Heart right ventricle (tissue), 16 donors: Measurements from ENCODE around the gene LIF. TPM values are rescaled to one million over a fixed set of nuclear protein-coding genes. Genes with fewer than 3 reads are reported as not detected.
A peak's percentile ranks its signal among the peaks of the same experiment; 100 is the strongest.

Experiments used
- ATAC-seq, 8 donors: fragments of 200-7000 bp; cut with Tn5 transposase; one replicate each; pipeline ENCODE4 v1.9.1; 2020; ENCODE audit warnings: mild to moderate bottlenecking in 8 of 8, moderate library complexity in 8 of 8, moderate number of reproducible peaks in 1 of 8
- DNase-seq, 2 donors: peaks; one replicate each; pipeline ENCODE4 v3.0.0-alpha.2; 2020
- H3K27ac ChIP-seq, 10 donors: fragments of 200-600 bp; sonication (generic) in 2 of 10; one replicate each; pipeline versions ENCODE4 v1.5.0 to v1.8.0; 2020 to 2022; ENCODE audit warnings: mild to moderate bottlenecking in 3 of 10
- H3K27me3 ChIP-seq, 7 donors: fragments of 200-600 bp; one replicate each; pipeline ENCODE4 v1.8.0; 2021 to 2022; ENCODE audit warnings: mild to moderate bottlenecking in 2 of 7
- H3K36me3 ChIP-seq, 9 donors: fragments of 200-600 bp; sonication (generic) in 1 of 9; one replicate each; pipeline versions ENCODE4 v1.5.0 to v1.8.0; 2020 to 2022; ENCODE audit warnings: mild to moderate bottlenecking in 2 of 9
- H3K4me1 ChIP-seq, 9 donors: fragments of 200-600 bp; sonication (generic) in 1 of 9; one replicate each; pipeline versions ENCODE4 v1.5.0 to v1.8.0; 2020 to 2022; ENCODE audit warnings: mild to moderate bottlenecking in 4 of 9
- H3K4me3 ChIP-seq, 10 donors: fragments of 200-600 bp; sonication (generic) in 2 of 10; one replicate each; pipeline versions ENCODE4 v1.5.0 to v1.8.0; 2020 to 2022; ENCODE audit warnings: mild to moderate bottlenecking in 7 of 10, moderate library complexity in 2 of 10
- H3K9me3 ChIP-seq, 11 donors: fragments of 200-600 bp in 10 of 11; sonication (generic) in 2 of 11; one replicate each; pipeline versions ENCODE4 v1.5.0 to v1.8.0; 2013 to 2022; ENCODE audit warnings: mild to moderate bottlenecking in 2 of 11, control low read depth in 1 of 11, moderate library complexity in 1 of 11
- WGBS, 2 donors: extraction: QIAGEN DNeasy Blood & Tissue Kit; methylation state at CpG; one replicate each; pipeline ENCODE4 v1.1.7; 2013; ENCODE audit warnings: inconsistent platforms in 1 of 2; 5-methylcytosine and 5-hydroxymethylcytosine counted together
- intact Hi-C, 10 donors: fragments of 100-400 bp; cut with DNase I; formaldehyde crosslinking; loops; one replicate each; pipeline versions ENCODE4 v1.11.1 to v1.14.2; 2022
- polyA plus RNA-seq, 2 donors: library from polyadenylated mRNA; stranded (reverse); fragments of 200-250 nt; gene quantifications; one replicate each; pipeline ENCODE4 v1.2.3, GENCODE V29; 2013
- total RNA-seq, 10 donors: library from RNA; stranded (reverse); fragmentation: NEBNext Ultra II Directional in 3 of 10; extraction: Animal tissue kit (Norgen Biotek cat#: 25700) in 3 of 10; gene quantifications; one replicate each; pipeline versions ENCODE4 v1.2.1 to v1.2.4, GENCODE V29; 2021 to 2023
- TF ChIP-seq, protein P1 (sequence below), 9 donors: fragments of 200-600 bp; sonication (generic) in 2 of 9; IDR thresholded peaks; one replicate each; pipeline versions ENCODE4 v1.5.0 to v1.8.0; 2021 to 2022; ENCODE audit warnings: antibody characterized with exemption in 9 of 9, mild to moderate bottlenecking in 5 of 9, moderate library complexity in 1 of 9
- donor health status: Arrhythmogenic right ventricular cardiomyopathy.
- donor health status: ischemic (EF 13 %, LVEDD 7.1; RV severe dilation, severe dysfunction).
- donor health status: healthy with polysubstance abuse.
- donor health status: DM: no; HTN: yes; CAD: no.
- donor health status: DM: no; HTN: no; CAD: no.
- donor health status: ischemic (EF 25% LVEDD 6.9; RV normal size, moderate dysfunction).
- donor health status: ischemic (EF 25% LVEDD 5.7; RV mildly dilated, moderate dysfunction).
- donor health status: healthy.
- donor health status: DM: yes; HTN: yes; CAD: no.
- donor health status: Ischemic cardiomyopathy.
- donor health status: ischemic (EF 35%, LVEDD 5.7; RV mildly dilated, moderate dysfunction).
- donor health status: nonischemic (EF 11% LVEDD 7.7; RV severe dilation, severe dysfunction).
- donor health status: DM: yes; HTN: yes; CAD: no.
- donor health status: PGD.
- donor health status: ischemic (EF 29% LVEDD 5.4; RV normal size, mild dysfunction).
- donor health status: nonischemic (EF 23%, LVEDD 6.1; RV moderate dilation, normal function).

Gene LIF
- total and polyA plus RNA-seq, 12 donors: 0.17 to 8.8 (median 0.53) TPM

DNA sequence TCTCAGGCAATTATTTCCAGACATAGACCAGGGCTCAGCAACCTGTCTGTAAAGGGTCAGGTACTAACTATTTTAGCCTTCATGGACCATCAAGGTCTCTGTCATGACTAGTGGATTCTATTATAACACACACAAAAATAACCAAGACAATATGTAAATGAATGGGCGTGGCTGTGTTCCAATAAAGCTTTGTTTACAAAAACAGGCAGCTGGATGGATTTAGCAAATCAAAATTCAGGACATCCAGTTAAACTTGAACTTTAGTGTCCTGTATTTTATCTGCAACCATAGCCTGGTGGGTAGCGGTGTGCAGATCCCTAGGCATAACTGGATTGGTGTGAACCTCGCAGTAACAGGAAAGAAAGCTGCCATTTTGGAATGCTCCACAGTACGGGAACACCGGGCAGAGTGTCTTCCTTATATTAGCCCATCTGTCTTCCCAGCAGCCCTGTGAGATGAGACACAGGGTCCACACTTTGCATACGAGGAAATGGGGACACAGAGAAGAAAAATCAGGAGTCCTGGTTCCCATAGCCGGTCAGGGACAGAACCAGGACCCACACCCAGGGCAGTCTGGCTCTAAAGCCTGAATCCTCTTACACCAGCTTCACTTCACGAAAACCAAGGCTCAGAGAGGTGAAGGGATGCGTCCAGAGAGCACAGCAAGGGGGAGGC lies 15.6 kb downstream of the LIF start:
- ATAC-seq: no peak
- intact Hi-C loops: no loop called here
- DNase-seq: no peak
- TF ChIP-seq, protein P1, sequence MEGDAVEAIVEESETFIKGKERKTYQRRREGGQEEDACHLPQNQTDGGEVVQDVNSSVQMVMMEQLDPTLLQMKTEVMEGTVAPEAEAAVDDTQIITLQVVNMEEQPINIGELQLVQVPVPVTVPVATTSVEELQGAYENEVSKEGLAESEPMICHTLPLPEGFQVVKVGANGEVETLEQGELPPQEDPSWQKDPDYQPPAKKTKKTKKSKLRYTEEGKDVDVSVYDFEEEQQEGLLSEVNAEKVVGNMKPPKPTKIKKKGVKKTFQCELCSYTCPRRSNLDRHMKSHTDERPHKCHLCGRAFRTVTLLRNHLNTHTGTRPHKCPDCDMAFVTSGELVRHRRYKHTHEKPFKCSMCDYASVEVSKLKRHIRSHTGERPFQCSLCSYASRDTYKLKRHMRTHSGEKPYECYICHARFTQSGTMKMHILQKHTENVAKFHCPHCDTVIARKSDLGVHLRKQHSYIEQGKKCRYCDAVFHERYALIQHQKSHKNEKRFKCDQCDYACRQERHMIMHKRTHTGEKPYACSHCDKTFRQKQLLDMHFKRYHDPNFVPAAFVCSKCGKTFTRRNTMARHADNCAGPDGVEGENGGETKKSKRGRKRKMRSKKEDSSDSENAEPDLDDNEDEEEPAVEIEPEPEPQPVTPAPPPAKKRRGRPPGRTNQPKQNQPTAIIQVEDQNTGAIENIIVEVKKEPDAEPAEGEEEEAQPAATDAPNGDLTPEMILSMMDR (IDR thresholded peaks at IDR 0.05): no peak
- no peaks in the 10 kb centered on the region for H3K36me3 ChIP-seq
- H3K9me3 ChIP-seq: no peaks in the 10 kb centered on the region
- peaks cover 0 to 79% (median 57%) of the 10 kb centered on the region in 7 donors for H3K27me3 ChIP-seq
- H3K4me3 ChIP-seq: no peak overlapping the region
- peaks cover 0 to 6% (median 0%) of the 10 kb centered on the region in 9 donors for H3K4me1 ChIP-seq
- peak overlapping the region in 1 of 10 donors; percentile 0 for H3K27ac ChIP-seq
- WGBS, 2 donors: 85% methylated on average over 9 of the region's 9 CpGs

DNA sequence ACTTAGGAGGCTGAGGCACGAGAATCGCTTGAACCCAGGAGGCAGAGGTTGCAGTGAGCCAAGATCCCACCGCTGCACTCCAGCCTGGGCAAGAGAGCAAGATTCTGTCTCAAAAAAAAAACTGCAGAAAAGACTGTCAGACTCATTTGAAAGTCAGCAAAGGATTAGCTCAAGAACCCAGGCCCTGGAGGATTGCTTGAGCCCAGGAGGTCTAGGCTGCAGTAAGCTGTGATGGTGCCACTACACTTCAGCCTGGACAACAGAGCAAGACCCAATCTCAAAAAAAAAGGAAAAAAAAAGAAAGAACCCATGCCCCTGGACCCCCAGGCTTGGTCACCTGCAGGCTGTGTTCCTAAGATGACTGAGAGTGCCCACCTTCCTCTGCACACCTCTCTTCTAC lies 16.2 kb downstream of the LIF start:
- Histone ChIP-seq H3K4me3 (no peak overlapping the region), H3K36me3 (no peaks in the 10 kb centered on the region), H3K4me1 (no peaks in the 10 kb centered on the region), H3K9me3 (no peaks in the 10 kb centered on the region), H3K27me3 (peaks cover 0 to 85% (median 55%) of the 10 kb centered on the region in 7 donors), H3K27ac (no peak overlapping the region)
- ATAC-seq: no peak
- TF ChIP-seq, protein P1 (IDR thresholded peaks at IDR 0.05): no peak
- 90 to 93% methylated on average over 3 of the region's 3 CpGs for WGBS, 2 donors
- intact Hi-C loops: no loop called here
- no peak for DNase-seq

DNA sequence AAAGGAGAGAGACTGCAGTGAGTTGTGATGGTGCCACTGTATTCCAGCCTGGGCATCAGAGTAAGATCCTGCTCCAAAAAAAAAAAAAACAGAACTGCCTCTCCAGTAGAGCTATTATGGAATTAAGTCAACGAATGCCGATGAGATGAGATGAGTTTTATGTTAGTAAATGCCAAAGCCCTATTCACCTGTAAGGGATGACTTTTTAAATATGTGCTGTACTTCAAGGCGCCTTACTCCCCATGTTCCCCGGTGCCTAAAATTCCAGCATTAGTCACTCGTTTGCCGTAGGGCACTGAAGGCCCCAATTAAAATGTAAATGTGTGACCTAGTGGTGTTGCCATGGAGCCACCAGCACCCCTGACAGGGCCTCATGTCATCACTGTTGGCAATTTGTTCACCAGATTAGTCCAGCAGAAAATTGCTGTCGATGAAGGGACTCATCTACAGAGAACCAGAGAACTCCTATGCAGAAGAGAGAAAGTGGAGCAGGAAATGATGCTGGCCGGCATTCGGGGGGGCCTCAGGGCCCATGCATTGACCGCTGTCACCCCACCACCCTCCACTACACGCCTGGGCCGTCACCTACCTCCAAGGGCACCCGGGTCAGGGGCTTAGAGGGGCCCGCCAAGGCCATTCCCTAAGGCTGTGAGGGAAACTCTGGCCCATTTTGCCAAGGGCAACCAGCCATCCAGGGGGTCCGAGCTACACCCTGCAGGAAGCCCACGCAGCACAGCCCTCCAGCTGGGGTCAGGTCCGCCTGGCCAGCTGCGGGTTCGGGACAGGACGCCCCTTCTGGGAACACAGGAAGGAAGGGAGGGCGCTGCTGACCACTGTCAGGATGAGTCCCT lies 17.8 kb downstream of the LIF start:
- ATAC-seq (peak in 3 of 8 donors; percentile 38 to 42 (median 41)), DNase-seq (no peak)
- no peak overlapping the region for H3K27ac ChIP-seq
- intact Hi-C loops: no loop called here
- no peaks in the 10 kb centered on the region for H3K9me3 ChIP-seq
- H3K27me3 ChIP-seq: peaks cover 0 to 90% (median 62%) of the 10 kb centered on the region in 7 donors
- 58 to 66% methylated on average over 21 of the region's 21 CpGs for WGBS, 2 donors
- TF ChIP-seq, protein P1 (IDR thresholded peaks at IDR 0.05): no peak
- no peak overlapping the region for H3K4me3 ChIP-seq
- no peaks in the 10 kb centered on the region for H3K36me3 ChIP-seq
- H3K4me1 ChIP-seq: peaks cover 0 to 9% (median 0%) of the 10 kb centered on the region in 9 donors

DNA sequence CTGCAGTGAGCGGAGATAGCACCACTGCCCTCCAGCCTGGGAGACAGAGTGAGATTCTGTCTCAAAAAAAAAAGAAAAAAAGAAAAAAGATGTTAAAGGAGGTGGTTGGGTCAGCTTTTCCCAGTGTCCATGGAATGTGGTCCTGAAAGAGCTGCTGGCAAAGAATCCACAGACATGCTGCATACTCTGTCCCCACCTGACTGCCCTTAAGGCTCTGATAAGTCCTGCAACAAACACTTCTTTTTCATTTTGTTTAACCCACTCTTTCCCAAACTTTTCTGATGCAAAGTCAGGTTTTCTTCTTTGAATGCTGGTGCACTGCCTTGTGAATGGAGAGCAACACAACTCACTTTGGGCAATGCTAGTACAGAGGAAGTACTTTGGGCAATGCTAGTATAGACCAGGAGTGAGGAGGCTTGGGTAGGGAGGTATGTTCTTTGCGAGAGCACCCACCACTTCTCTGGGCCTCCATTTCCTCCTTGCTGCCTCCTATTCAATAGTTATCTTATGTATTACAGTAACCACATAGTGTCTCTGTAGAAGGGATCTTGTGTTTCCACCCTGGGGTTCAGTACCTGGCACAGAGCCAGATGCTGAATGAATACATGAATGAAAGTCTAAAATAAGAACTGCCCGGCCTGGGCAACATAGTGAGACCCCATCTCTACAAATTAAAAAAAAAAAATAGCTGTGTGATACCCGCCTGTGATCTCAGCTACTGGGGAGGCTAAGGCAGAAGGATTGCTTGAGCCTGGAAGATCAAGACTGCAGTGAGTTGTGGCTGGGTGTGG lies 18.9 kb downstream of the LIF start:
- WGBS, 2 donors: 80 to 86% methylated on average over 4 of the region's 4 CpGs
- no peak overlapping the region for H3K4me3 ChIP-seq
- ATAC-seq (no peak), DNase-seq (no peak)
- no peaks in the 10 kb centered on the region for H3K9me3 ChIP-seq
- intact Hi-C loops: no loop called here
- H3K27ac ChIP-seq: no peak overlapping the region
- TF ChIP-seq, protein P1 (IDR thresholded peaks at IDR 0.05): no peak
- H3K4me1 ChIP-seq: peaks cover 0 to 15% (median 0%) of the 10 kb centered on the region in 9 donors
- no peaks in the 10 kb centered on the region for H3K36me3 ChIP-seq
- H3K27me3 ChIP-seq: peaks cover 0 to 89% (median 60%) of the 10 kb centered on the region in 7 donors
